ENCODE measurements around the gene TSPAN12.

TSPAN12 gene

DNA sequence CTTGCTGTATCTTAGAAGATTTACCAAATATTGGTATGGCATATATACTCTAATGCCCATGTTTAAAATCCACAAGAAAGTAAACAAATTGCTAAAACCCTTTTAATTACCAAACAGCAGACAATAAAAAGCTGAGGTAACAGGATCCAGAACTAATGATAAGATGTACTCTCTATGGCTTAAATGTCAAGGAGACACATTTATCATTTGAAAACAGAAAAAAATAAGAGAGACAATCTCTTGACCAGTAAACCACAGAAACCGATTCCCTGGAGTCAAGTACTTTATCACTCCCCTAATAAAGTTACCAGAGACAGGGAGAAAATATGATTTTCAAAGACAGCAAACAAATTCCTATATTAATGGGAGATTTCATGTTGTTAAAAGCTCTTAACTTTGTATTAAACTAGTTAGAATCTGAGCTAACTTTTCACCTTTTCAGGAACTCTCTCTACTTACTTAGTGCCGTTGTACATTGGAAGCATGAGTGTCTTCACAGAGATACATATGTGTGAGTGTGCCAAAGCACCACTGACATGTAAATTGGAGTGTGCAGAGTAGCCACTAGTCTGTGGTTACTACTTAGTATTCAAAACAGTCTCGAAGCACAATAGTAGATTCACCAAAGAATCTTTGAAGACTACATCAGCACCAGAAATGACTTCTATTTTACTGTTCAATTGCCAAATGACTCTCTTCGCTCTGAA is 44.2 kb downstream of the TSPAN12 start:
- TF ChIP-seq, protein P1, sequence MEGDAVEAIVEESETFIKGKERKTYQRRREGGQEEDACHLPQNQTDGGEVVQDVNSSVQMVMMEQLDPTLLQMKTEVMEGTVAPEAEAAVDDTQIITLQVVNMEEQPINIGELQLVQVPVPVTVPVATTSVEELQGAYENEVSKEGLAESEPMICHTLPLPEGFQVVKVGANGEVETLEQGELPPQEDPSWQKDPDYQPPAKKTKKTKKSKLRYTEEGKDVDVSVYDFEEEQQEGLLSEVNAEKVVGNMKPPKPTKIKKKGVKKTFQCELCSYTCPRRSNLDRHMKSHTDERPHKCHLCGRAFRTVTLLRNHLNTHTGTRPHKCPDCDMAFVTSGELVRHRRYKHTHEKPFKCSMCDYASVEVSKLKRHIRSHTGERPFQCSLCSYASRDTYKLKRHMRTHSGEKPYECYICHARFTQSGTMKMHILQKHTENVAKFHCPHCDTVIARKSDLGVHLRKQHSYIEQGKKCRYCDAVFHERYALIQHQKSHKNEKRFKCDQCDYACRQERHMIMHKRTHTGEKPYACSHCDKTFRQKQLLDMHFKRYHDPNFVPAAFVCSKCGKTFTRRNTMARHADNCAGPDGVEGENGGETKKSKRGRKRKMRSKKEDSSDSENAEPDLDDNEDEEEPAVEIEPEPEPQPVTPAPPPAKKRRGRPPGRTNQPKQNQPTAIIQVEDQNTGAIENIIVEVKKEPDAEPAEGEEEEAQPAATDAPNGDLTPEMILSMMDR (conservative IDR thresholded peaks at IDR 0.05; ENCODE audit: low read length) = no peak
- TF ChIP-seq EZH2phosphoT487 (IDR thresholded peaks at IDR 0.05; ENCODE audit: borderline replicate concordance) = no peak

DNA sequence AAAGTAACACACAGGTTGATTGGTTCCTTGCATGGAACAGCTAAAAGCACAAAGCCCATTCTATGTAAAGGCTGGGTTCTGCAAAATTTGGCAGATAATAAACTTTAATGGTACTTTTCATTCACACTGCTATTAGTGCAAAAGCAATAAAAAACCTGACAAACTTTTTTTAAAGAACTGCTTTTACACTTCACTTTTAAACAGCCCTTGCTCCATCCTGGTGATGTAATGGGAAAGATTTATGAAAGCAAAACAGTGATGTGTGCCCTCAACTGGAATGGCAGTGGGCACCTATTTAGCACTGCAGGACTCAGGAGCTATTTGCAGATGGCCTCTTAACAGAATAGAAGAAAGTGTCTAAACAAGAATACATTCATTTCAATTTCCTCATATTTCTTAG is 44.9 kb downstream of the TSPAN12 start:
- Histone ChIP-seq H4K20me1 (ENCODE audit: insufficient read depth, low read length, poor library complexity, severe bottlenecking) (no peaks in the 10 kb centered on the region), H3F3A (ENCODE audit: low read depth) (no peaks in the 10 kb centered on the region), H3K79me2 (ENCODE audit: insufficient read depth, low read length) (no peaks in the 10 kb centered on the region), H3K4me2 (ENCODE audit: low read depth, low read length, poor library complexity, severe bottlenecking) (no peak overlapping the region), H3K9me2 (replicated peaks; ENCODE audit: low read depth, low read length) (no peaks in the 10 kb centered on the region), H3K4me3 (ENCODE audit: low read length, poor library complexity, severe bottlenecking) (no peak overlapping the region), H2AFZ (ENCODE audit: low read length) (no peak overlapping the region), H3K36me3 (ENCODE audit: insufficient read depth, low read length) (no peaks in the 10 kb centered on the region), H3K9ac (ENCODE audit: low read depth, low read length, poor library complexity, severe bottlenecking) (no peak overlapping the region), H3K4me1 (ENCODE audit: insufficient read depth, low read length, poor library complexity, severe bottlenecking) (no peaks in the 10 kb centered on the region), H3K9me3 (ENCODE audit: insufficient read depth, low read depth, low read length) (no peaks in the 10 kb centered on the region), H3K27me3 (ENCODE audit: insufficient read depth, low read length, poor library complexity, severe bottlenecking) (no peaks in the 10 kb centered on the region)
- TF ChIP-seq, protein P1 (conservative IDR thresholded peaks at IDR 0.05; ENCODE audit: low read length) = no peak
- TF ChIP-seq EZH2phosphoT487 (IDR thresholded peaks at IDR 0.05; ENCODE audit: borderline replicate concordance) = no peak

More for the DNA sequence above, 44.2 kb downstream of the TSPAN12 start:
- no peaks in the 10 kb centered on the region for H3K27me3 ChIP-seq (ENCODE audit: insufficient read depth, low read length, poor library complexity, severe bottlenecking)
- no peaks in the 10 kb centered on the region for H3K9me2 ChIP-seq (replicated peaks; ENCODE audit: low read depth, low read length)
- H3K4me3 ChIP-seq (ENCODE audit: low read length, poor library complexity, severe bottlenecking) = no peak overlapping the region
- H4K20me1 ChIP-seq (ENCODE audit: insufficient read depth, low read length, poor library complexity, severe bottlenecking) = no peaks in the 10 kb centered on the region
- H3K9me3 ChIP-seq (ENCODE audit: insufficient read depth, low read depth, low read length) = no peaks in the 10 kb centered on the region
- no peak overlapping the region for H3K4me2 ChIP-seq (ENCODE audit: low read depth, low read length, poor library complexity, severe bottlenecking)
- H3K36me3 ChIP-seq (ENCODE audit: insufficient read depth, low read length) = no peaks in the 10 kb centered on the region
- no peak overlapping the region for H3K9ac ChIP-seq (ENCODE audit: low read depth, low read length, poor library complexity, severe bottlenecking)
- H3K79me2 ChIP-seq (ENCODE audit: insufficient read depth, low read length) = no peaks in the 10 kb centered on the region
- no peaks in the 10 kb centered on the region for H3F3A ChIP-seq (ENCODE audit: low read depth)
- H3K4me1 ChIP-seq (ENCODE audit: insufficient read depth, low read length, poor library complexity, severe bottlenecking) = no peaks in the 10 kb centered on the region
- no peak overlapping the region for H2AFZ ChIP-seq (ENCODE audit: low read length)

DNA sequence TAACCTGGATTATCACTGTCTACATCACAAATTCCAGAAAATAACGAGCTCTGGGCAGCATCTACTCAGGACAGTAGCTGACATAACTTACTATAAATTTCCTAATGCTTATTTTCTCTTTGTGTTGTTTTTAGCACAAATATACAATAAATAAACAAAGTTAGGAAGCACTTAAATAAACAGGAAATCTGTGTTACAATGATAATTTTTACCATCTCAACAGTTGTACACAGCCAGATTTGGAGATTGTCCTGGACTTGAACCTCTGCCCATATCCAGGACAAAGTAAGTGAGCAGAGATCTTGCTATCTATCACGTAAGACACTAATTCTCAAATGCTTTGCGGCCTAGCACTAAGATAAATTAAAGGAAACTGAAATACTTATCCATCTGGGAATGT is 48.7 kb downstream of the TSPAN12 start:
- TF ChIP-seq EZH2phosphoT487 (IDR thresholded peaks at IDR 0.05; ENCODE audit: borderline replicate concordance) = no peak
- TF ChIP-seq, protein P1 (conservative IDR thresholded peaks at IDR 0.05; ENCODE audit: low read length) = no peak
- H4K20me1 ChIP-seq (ENCODE audit: insufficient read depth, low read length, poor library complexity, severe bottlenecking) = no peaks in the 10 kb centered on the region
- H3K9ac ChIP-seq (ENCODE audit: low read depth, low read length, poor library complexity, severe bottlenecking) = no peak overlapping the region
- H3K27me3 ChIP-seq (ENCODE audit: insufficient read depth, low read length, poor library complexity, severe bottlenecking) = no peaks in the 10 kb centered on the region
- no peak overlapping the region for H3K4me3 ChIP-seq (ENCODE audit: low read length, poor library complexity, severe bottlenecking)
- no peaks in the 10 kb centered on the region for H3F3A ChIP-seq (ENCODE audit: low read depth)
- no peak overlapping the region for H3K4me2 ChIP-seq (ENCODE audit: low read depth, low read length, poor library complexity, severe bottlenecking)
- H3K9me2 ChIP-seq (replicated peaks; ENCODE audit: low read depth, low read length) = no peaks in the 10 kb centered on the region
- no peaks in the 10 kb centered on the region for H3K36me3 ChIP-seq (ENCODE audit: insufficient read depth, low read length)
- H3K9me3 ChIP-seq (ENCODE audit: insufficient read depth, low read depth, low read length) = no peaks in the 10 kb centered on the region
- H2AFZ ChIP-seq (ENCODE audit: low read length) = no peak overlapping the region
- no peaks in the 10 kb centered on the region for H3K4me1 ChIP-seq (ENCODE audit: insufficient read depth, low read length, poor library complexity, severe bottlenecking)
- no peaks in the 10 kb centered on the region for H3K79me2 ChIP-seq (ENCODE audit: insufficient read depth, low read length)

Data from Loucy (cell line).